Gastroesophageal sphincter (tissue), 3 donors: ENCODE results near the gene IYD.

Experiments used
- CTCF ChIP-seq, 4 experiments: fragments of 200-600 bp in 2 of 4; fragments of 450-650 bp in 2 of 4; sonication (generic) in 1 of 4; IDR thresholded peaks; one replicate each; pipeline ENCODE4 v1.5.1; 2017 to 2019; ENCODE audit warnings: antibody characterized with exemption in 4 of 4, mild to moderate bottlenecking in 2 of 4, moderate library complexity in 2 of 4
- EP300 ChIP-seq: sonication (generic); formaldehyde crosslinking; IDR thresholded peaks from one replicate; pipeline ENCODE4 v1.6.1; 2017; ENCODE audit warnings: antibody characterized with exemption, mild to moderate bottlenecking
- POLR2AphosphoS5 ChIP-seq: sonication (generic); formaldehyde crosslinking; IDR thresholded peaks from one replicate; pipeline ENCODE4 v1.6.1; 2017; ENCODE audit warnings: antibody characterized with exemption

GRCh38 chr6:150445486-150445885, 76.7 kb downstream of the IYD start:
- no peak for TF ChIP-seq CTCF (IDR thresholded peaks at IDR 0.05)
- TF ChIP-seq EP300, result no peak
- TF ChIP-seq POLR2AphosphoS5, result no peak
